SHP77 (cell line): Measurements from ENCODE around the gene GPC6.

ENCODE experiments used
- DNase-seq, 2 experiments: peaks; one replicate each; lab custom pipeline; 2025; lab: John Stamatoyannopoulos, UW

Gene GPC6

DNA sequence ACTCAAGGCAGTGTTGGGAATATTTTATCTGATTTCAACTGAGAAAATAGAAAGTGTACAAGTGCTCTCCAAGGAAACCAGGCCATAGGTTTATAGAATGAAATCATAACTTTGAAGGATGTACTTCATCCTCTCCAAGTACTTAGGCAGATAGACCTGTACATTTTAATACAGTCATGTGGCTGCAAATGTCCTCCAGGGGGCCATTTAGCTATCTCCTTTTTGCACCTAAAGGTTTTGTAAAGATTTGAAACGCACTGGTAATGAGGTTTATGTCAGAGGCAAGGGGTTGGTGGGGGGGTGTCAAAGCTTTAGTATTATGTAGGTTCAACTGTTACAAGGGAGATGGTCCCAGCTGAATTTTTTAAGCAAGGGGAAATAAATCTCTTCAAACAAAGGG, 888.4 kb downstream of the GPC6 start:
- DNase-seq = peak in 1 of 2 experiments; percentile 13

DNA sequence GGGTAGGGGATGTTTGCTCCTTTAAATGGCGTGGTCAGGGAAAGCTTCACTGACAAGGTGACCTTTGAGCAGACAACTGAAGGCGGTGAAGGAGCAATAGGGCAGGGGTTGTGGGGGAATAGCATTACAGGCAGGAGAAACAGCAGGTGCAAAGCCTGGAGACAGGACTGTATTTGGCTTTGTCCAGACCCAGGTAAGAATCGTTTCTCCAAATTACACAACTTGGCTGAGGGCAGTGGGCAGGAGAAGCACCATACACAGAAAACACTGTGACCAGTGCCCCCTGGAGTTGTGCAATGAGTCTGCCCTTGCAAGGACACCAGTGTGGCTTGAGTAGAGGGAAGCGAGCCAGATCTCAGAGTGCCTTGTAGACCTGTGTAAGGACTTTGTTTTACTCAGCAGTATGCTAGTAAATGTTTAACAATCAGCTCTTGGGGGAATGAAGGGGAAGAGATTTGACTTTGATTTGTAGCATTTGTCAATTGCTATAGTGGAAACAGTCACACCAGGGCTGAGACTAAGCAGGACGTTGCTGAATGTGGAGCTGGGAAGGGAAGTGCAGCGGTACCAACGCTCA, 892.8 kb downstream of the GPC6 start:
- no peak for DNase-seq

DNA sequence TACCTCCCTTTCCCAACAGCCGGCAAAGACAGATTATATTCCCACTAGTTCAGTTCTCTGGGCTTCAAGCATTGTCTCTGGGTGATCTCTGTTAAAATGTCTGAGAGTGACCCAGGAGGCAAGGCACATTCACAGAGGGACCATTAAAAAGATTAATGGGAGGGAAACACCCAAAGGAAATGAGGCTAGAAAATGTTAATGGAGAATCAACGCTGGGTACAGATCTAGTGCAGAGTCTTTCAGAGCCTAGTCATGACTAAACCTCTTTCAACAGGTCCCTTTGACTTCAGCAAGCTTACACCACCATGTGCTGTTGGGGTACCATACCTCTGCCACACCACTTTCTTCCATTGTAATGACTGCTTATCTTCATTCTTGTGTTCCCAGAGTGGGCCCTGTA, 894.3 kb downstream of the GPC6 start:
- no peak for DNase-seq

DNA sequence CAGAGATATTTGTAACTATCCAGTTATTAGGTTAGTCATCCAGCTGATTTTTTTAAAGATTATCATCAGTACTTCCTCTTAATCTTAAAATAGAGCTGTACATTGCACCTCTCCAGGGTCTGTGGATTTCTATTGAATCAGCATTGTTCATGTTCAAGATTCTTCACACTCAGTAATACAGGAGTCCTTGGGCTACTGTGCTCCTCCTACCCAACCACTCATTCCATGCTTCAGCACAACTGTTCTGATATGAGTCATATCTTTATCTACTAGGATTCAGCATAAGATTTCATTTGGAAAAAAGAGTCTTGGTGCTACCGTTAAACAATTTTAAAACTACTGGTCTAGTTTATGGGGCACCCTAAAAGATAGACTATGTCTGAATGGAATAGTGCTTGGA, 895.1 kb downstream of the GPC6 start:
- DNase-seq = no peak

DNA sequence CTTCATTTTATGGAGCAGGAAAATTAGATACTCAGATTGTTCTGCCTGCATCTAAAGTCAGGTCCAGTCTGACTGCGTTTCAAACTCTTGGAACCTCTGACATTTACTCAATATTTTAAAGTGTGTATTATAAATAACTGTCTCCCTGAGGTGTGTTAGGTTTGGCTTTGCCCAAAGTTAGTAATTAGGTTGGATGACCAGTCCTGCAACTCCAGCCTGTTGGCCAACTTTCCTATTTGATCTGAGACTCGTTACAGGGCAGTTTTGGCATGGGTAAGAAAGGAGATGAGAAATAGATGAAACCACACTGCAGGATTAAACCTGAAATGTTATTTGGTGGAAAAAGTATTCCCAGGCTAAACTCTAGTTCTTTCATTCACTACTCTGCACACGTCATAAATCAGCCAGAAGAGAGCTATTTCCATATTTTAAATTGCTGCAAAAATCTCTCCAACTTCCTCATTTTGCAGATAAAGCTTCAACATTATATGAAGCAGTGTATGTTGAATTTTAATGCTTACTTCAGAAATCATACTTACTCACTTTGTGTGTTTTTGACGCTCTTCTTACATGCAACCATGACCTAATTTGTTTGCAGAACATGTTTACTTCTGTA, 895.8 kb downstream of the GPC6 start:
- no peak for DNase-seq

DNA sequence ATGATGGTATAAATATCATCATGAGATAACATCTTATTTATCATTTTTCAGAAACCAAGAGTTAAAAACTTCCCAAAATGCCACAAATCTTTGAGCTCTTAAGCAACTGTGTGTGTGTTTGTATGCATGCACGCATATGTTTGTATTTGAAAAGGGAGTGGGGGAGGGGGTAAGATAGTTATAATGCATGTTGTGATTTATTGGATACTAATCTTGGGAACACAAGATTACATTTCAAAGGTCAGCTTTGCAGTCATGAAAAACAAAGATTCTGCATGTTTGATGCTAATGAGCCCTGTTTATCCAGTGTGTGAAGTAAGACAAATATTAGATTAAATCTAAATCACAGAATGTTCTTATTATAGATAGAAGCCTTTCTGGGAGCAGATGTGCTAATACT, 897.0 kb downstream of the GPC6 start:
- no peak for DNase-seq

DNA sequence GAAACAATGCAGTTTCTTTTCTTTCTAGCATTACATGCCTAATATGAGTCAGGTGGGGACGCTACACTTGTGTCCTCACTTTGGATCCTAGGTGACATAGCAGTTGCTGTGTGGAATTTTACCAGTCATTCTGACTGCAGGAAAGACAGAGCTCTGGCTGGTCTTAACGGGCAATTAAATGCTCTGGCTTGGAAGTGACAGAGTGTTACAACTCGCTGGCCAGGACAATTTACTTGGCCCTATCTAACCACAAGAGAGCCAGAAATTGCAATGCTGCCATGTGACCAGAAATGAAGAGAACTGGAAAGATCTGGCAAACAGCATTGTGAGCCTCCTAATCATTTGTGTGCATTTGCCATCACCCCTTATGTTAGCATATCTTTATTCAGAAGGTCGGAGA, 901.8 kb downstream of the GPC6 start:
- peak in 1 of 2 experiments; percentile 9 for DNase-seq

DNA sequence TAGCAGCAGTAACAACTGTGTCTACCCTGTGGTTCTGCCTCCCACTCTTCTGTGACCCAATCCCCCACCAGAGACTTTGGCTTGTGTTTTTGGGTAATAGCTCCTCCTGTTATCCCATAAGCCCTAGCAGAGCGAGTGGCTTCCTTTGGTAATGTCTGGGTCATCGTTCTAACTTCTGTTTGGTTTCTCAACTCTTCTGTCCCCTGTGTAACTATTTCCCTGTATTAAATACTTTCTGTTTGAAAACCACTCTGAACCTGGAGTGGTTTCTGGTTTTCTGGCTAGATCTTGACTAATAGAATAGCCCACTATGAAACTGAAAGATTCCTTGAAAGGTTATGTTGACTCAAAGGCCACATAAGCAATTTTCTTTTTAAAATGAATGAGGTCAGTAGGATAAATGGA, 902.9 kb downstream of the GPC6 start:
- DNase-seq = no peak

DNA sequence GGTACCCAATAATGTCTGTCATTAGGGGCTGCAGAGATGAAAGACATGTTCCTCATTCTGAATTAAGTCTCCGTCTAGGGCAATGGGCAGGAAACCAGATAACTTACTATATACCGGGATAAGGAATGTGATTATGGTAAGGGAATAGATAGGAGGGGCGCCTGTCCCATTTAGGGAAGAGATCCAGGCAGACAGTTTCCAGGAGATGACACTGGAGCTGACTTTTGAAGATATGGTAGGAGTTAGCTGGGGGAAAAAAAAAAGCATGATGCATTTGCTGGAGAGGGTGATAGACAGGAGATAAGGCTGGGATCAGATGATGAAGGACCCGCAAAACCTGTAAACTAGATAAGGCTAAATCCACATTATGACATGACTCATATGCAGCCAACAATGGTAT, 912.2 kb downstream of the GPC6 start:
- no peak for DNase-seq

DNA sequence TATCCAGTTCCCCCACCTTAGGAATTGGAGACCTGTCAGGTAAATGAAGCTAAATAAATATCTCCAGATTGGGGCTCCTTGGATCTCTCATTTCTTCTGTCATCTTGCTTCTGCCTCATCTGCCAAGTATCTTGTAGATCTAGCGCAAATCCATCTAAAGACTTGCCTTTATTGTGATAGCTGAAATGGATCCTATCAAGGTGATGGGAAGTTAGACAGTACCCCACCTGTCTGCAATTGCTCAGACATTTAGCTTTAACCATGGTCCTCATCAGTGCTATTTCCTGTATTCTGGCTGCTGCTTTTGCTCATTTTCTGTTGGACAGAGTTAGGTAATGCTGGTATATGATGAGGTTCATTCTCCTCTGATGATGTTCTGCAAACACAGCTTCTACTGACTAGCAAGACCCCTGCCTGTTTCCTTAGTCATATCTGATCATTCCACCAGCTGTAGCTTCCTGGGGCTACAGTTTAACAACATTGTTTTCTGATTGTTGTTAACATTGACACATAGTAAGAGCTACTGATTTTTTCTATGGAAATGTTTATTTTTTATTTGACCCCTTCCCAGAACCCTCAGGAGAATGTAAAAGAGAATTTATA, 912.9 kb downstream of the GPC6 start:
- no peak for DNase-seq

DNA sequence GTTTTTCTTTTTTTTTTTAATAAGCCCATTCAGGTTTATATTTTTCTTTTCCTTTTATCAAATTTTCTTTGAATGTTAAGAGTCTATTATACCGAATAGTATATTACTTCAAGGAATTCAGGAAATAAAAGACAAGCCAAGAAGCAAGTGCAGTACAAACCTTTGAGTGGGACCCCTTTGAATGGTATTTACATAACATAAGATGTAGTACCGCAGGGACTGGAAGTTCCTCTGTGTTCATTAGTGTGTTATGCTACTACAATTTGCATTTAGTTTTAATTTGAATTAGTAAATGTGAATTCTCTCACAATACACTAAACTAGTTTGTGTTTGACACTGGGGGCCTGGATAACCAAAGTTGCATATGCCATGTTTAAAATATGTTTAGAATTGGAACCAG, 913.4 kb downstream of the GPC6 start:
- no peak for DNase-seq

DNA sequence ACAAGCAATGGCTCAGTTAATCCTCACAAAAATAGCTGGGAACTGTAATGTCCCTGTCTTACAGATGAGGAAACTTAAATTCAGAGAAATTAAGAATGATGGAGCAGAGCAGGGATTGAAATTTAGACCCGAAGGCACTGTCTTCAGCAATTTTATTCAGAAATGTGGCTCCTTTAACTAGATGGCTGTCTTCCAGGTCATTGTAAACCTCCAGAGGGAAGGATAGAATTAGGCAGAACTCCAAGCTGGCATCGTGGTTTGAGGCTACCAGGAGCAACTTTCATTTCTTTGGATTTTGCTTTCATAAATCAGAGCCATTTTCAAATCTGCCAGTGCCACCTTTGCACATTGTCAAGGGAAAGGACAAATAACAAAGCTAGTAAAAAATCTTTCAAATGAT, 913.9 kb downstream of the GPC6 start:
- DNase-seq = no peak

DNA sequence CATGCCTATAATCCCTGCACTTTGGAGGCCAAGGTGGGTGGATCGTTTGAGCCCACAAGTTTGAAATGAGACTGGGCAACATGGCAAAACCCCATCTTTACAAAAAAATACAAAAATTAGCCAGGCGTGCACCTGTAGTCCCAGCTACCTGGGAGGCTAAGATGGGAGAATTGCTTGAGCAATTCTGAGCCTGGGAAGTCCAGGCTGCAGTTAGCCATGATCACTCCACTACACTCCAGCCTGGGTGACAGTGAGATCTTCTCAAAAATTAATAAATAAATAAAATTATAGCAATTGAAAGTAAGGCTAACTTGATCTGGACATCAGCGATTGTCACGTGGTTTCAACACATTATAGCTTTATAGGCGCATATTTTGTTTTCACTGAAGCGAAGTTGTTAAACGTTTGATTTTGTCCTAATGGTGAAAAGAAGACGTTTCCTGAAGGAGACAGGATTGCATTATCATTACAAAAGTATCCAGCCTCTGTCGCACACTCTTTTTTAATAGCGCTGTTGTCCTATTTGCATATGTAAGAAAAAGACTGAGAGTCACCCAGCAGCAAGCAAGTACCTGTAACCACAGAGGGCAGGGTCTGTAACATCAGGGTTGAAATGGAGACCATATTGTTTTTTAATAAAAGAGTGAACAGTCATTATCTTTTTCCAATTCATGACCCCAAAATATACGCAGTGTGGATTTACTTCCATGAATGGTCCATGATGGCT, 917.2 kb downstream of the GPC6 start:
- no peak for DNase-seq

DNA sequence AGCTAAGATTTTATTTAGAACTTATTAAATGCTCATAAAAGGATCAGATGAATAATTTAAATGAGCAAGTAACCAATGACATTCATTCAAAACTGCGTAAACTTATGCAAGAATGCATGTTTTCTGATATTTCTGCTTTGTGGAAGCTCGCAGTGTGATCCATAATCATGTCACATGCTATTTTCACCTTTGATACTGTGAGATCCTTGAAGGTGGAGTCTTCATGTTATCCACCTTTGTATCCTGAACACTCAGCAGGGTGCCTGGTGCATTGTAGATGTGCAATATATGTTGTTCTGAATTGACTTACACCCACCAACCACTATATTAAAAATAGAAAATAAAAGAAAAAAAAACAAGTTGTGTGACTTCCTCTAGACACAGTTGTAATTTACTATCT, 919.4 kb downstream of the GPC6 start:
- no peak for DNase-seq

DNA sequence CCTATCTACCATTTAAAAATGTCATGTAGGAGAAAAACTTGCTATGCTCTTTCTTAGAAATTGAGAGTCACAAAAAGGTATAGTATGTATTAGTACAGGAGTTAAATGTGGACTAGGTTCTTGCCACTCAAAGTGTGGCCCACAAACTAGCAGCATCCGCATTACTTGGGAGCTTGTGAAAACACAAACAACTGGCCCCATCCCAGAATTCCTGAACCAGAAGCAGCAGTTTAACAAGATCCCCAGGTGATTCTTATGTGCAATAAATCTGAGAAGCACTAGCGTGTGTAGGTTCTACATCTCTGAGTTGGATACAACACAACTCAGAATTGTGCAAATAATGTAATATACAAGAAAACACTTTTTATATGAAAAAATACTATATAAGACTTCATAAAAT, 927.0 kb downstream of the GPC6 start:
- DNase-seq = no peak

DNA sequence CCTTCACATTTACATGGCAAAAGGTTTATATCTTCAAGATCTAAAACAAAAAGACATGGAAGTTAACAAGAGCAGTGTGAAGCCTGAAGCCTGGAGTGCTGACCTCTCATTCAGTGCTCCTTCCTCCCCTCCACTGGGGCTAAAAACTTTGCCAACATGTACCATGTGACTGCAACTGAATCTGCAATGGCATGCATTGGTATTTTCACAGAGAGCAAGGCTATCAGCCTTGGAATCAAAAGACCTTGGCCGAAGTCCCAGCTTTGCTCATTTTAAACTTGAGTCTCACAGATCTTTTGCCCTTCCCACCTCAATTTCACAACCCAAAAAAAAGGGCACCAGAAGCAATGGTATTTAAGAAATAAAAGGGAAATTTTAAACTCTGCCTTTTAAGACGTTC, 927.8 kb downstream of the GPC6 start:
- no peak for DNase-seq

DNA sequence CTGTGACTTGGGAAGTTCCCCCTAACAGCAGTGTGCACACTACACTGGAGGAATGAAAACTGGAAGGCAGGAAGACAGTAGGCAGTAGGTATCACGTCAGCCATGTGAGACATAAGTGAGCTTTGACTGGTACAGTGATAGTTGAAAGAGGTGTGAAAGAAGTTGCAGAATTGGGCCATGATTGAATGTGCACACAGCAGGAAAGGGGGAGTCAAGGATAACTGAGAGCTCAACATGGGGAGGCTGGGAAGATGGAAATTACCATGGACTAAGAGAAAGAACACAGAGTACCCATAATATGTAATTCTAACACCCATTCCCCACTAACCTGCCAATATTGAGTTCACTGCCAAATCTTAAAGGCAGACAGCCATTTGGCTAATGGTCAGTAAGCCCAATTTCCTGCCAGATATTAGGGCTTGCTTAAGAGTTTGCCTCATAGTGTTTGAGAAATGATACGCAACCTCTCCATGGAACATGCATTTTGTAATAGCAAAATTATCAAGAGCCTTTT, 931.2 kb downstream of the GPC6 start:
- no peak for DNase-seq

DNA sequence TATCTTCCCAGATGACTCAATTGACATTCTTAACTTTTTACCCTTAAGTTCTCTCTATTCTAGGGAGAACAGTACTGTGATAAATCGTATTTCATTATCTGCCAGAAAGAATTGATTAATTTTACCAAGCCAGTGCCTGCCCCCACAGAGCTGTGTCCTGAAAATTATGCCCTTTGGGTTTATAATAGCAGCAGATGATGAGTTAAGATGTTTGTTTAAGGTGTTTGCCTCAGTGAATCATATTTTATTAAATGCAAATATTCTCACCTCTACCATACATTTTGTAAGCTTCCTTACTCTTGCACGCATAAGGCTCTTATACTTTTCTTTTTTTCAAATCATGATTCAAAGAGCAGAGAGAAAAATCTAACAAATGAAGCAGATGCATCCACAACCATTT, 934.3 kb downstream of the GPC6 start:
- no peak for DNase-seq

DNA sequence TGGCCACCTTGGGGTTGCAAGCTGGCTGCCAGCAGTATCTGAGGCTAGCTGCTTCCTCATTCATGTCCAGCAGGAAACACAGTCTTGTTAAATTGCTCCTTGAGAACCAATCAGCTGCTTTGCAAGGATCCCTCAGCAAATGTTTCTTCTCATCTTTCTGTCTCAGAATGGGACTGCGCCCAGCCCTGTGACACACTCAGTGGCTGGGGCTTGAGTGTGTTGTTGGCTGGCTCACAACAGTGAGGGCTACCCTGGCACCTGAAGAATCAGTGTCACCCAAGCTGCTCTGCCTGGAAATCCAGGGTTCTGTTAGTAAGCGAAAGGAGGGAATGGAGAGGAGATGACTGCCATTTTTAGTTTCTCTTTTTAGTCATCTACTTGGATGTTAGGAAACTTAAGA, 935.7 kb downstream of the GPC6 start:
- no peak for DNase-seq

DNA sequence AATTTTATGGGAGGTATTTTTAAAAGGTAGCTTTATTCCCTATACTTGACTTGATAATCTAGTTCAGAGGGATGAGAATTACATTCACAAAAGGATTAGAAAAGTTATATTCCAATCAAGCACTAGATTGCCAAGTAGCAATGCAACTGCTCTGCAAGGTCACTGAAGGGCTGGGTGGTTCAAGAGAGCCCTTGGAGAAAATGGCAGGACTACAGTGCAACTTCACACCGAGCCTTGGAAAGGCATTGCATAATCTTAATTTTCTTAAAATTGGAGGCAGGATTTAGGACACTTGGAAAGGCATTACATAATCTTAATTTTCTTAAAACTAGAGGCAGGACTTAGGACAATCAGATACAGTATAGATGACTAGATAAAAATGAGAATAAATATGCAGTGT, 936.9 kb downstream of the GPC6 start:
- DNase-seq = no peak

DNA sequence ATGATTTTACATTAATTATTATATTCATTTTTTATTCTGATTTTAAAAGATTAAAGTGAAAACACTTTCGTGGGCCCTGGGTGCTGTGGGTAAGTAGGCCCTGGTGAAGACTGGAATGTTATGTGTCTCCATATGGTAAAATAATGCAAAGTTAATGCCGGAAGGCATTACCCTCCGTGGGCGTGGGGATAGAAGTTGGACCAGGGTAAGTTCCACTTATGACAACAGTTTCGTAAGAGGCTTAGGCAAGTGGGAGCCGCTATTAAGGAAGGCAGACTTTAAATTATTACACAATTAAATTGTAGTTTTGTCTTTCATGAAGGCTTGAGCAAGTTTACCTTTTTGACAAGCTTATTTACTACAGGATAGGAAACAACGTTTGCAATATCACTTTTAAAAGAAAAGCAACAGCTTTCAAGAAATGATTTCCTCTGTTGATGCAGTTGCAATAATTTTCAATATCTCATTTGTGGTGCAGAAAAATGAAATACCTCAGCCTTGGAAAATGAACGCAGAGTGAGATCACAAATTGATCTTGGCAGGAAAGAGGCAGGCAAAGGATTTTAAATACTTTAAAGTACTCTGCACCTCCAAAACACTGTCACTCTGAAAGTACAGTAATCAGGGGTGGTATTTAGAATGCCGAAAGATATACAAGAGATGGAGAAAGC, 942.3 kb downstream of the GPC6 start:
- no peak for DNase-seq

DNA sequence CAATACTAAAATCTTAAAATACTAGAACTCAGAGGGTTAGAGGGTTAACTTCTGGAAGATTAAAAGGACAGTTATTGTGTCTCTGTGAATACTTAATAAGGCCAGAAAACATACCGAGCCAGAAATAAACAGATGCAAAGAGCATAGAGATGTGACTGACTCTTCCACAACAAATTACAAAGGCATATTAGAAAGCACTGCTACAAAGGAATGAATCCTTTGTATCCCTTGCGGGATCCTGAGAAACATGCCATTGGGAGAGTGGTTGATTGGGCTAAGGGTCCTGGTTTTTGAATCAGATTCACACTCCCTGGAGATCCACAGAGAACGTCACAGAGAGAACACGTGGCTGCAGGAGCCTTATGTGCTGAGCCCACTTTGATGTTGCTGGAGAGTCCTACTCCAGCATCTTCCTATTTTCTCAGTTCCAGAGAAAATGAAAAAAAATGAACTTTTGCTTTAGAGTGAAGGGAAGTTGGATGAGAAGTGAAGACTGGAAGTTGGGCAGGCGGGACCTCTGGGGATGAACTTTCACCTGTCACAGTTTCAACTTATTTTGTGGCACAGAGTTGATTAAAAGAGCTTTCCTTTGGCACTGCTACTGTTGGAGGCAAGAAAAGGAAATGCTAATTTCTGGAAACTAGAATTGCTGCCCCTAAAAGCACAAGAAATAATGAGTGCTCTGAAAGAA, 943.0 kb downstream of the GPC6 start:
- DNase-seq = no peak
